CD4-positive, CD25-positive, alpha-beta regulatory T cell (primary cell): ENCODE measurements around the gene USP25. TPM values are rescaled to one million over a fixed set of nuclear protein-coding genes. Genes with fewer than 3 reads are reported as not detected.
A peak's percentile ranks its signal among the peaks of the same experiment; 100 is the strongest.

Source experiments
- ATAC-seq, 2 donors: fragments of 150-1000 bp; cut with Tn5 transposase; one replicate each; pipeline ENCODE4 v1.10.0; 2021; ENCODE audit warnings: low read depth in 2 of 2, moderate number of reproducible peaks in 2 of 2, moderate library complexity in 1 of 2
- DNase-seq, 3 donors: peaks; one replicate each; pipeline versions ENCODE4 v3.0.0 to v3.0.0-alpha.2; 2012 to 2022; ENCODE audit warnings: mixed read lengths in 1 of 3
- H3K27ac ChIP-seq: one replicate; pipeline ENCODE4 v1.7.0; 2013; ENCODE audit warnings: mild to moderate bottlenecking, low read length; ENCODE audit not compliant: insufficient read depth, poor library complexity, severe bottlenecking
- H3K27me3 ChIP-seq: one replicate; pipeline ENCODE4 v1.7.0; 2013; ENCODE audit warnings: low read length; ENCODE audit not compliant: control insufficient read depth, insufficient read depth
- H3K36me3 ChIP-seq: one replicate; pipeline ENCODE4 v1.7.0; 2013; ENCODE audit warnings: mild to moderate bottlenecking, low read length, moderate library complexity; ENCODE audit not compliant: control insufficient read depth, insufficient read depth
- H3K4me1 ChIP-seq: 2 replicates; pipeline ENCODE4 v1.7.0; 2013; ENCODE audit warnings: mild to moderate bottlenecking, low read length; ENCODE audit not compliant: insufficient read depth, control insufficient read depth, poor library complexity, severe bottlenecking
- H3K4me3 ChIP-seq: one replicate; pipeline ENCODE4 v1.7.0; 2013; ENCODE audit warnings: low read depth, mild to moderate bottlenecking, low read length, moderate library complexity
- H3K9me3 ChIP-seq, 2 experiments: 1 replicate in 1 of 2; 2 replicates in 1 of 2; pipeline ENCODE4 v1.7.0; 2013; ENCODE audit warnings: low read length in 2 of 2, mild to moderate bottlenecking in 1 of 2, moderate library complexity in 1 of 2; ENCODE audit not compliant: control insufficient read depth in 2 of 2
- H3K27ac Mint-ChIP-seq, 3 donors: one replicate each; pipeline ENCODE4 v1.8.0; 2020 to 2022; ENCODE audit warnings: mild to moderate bottlenecking in 3 of 3, mixed read lengths in 3 of 3, moderate library complexity in 2 of 3
- H3K27me3 Mint-ChIP-seq: one replicate; pipeline ENCODE4 v1.8.0; 2022; ENCODE audit warnings: mild to moderate bottlenecking, mixed read lengths
- H3K36me3 Mint-ChIP-seq: one replicate; pipeline ENCODE4 v1.8.0; 2020; ENCODE audit warnings: mixed read lengths
- H3K4me1 Mint-ChIP-seq, 4 donors: one replicate each; pipeline ENCODE4 v1.8.0; 2020 to 2022; ENCODE audit warnings: mixed read lengths in 4 of 4, mild to moderate bottlenecking in 1 of 4
- H3K4me3 Mint-ChIP-seq, 4 donors: one replicate each; pipeline ENCODE4 v1.8.0; 2020 to 2022; ENCODE audit warnings: mild to moderate bottlenecking in 4 of 4, mixed read lengths in 4 of 4, moderate library complexity in 3 of 4
- H3K9me3 Mint-ChIP-seq, 7 donors: one replicate each; pipeline ENCODE4 v1.8.0; 2020 to 2022; ENCODE audit warnings: mixed read lengths in 7 of 7, mild to moderate bottlenecking in 3 of 7, moderate library complexity in 2 of 7
- polyA plus RNA-seq, 4 donors: library from polyadenylated mRNA; unstranded; fragments of 300-500 nt; fragmentation: Illumina TruSeq; gene quantifications; one replicate each; pipeline ENCODE4 v1.2.3, GENCODE V29; 2021
- total RNA-seq: library from RNA; stranded (reverse); gene quantifications from one replicate; pipeline ENCODE4 v1.2.3, GENCODE V29; 2022

The USP25 gene
- total and polyA plus RNA-seq, 5 donors from 2014 or later: 6.6 to 64.6 (median 11.2) TPM

GRCh38 chr21:15820327-15820726 is 90.5 kb downstream of the USP25 start:
- H3K27me3 ChIP-seq: no peaks in the 10 kb centered on the region
- Mint-ChIP-seq H3K9me3 (peaks cover 0 to 4% (median 0%) of the 10 kb centered on the region in 7 donors), H3K4me3 (no peak overlapping the region), H3K27ac (peak overlapping the region in 1 of 3 donors; percentile 8), H3K36me3 (peaks cover 52% of the 10 kb centered on the region), H3K27me3 (no peaks in the 10 kb centered on the region), H3K4me1 (peaks cover 32 to 37% (median 34%) of the 10 kb centered on the region in 4 donors)
- H3K9me3 ChIP-seq: peaks cover 0 to 3% of the 10 kb centered on the region in 2 experiments
- no peak overlapping the region for H3K27ac ChIP-seq
- no peak overlapping the region for H3K4me3 ChIP-seq
- DNase-seq: no peak
- H3K36me3 ChIP-seq: peaks cover 28% of the 10 kb centered on the region
- no peak for ATAC-seq
- H3K4me1 ChIP-seq: peaks cover 20% of the 10 kb centered on the region

- H3K4me1 ChIP-seq: peaks cover 20% of the 10 kb centered on the region
- H3K4me3 Mint-ChIP-seq: no peak overlapping the region
- H3K36me3 ChIP-seq: peaks cover 22% of the 10 kb centered on the region
- H3K9me3 Mint-ChIP-seq: peaks cover 0 to 4% (median 0%) of the 10 kb centered on the region in 7 donors
- H3K4me3 ChIP-seq: no peak overlapping the region
- ATAC-seq (no peak), DNase-seq (no peak)
- H3K27ac Mint-ChIP-seq: peak overlapping the region in 1 of 3 donors; percentile 9
- peaks cover 33 to 35% (median 34%) of the 10 kb centered on the region in 4 donors for H3K4me1 Mint-ChIP-seq
- no peak overlapping the region for H3K27ac ChIP-seq
- H3K27me3 ChIP-seq: no peaks in the 10 kb centered on the region
- H3K9me3 ChIP-seq: peaks cover 0 to 3% of the 10 kb centered on the region in 2 experiments
- H3K36me3 Mint-ChIP-seq: peaks cover 49% of the 10 kb centered on the region
- no peaks in the 10 kb centered on the region for H3K27me3 Mint-ChIP-seq
Measured at GRCh38 chr21:15820852-15821379, 91.1 kb downstream of the USP25 start.

- ATAC-seq (peak; percentile 79 to 83), DNase-seq (peak in 2 of 3 donors; percentile 48 to 58)
- no peaks in the 10 kb centered on the region for H3K9me3 Mint-ChIP-seq
- H3K4me3 Mint-ChIP-seq: peak overlapping the region; percentile 8 to 92 (median 70)
- Histone ChIP-seq H3K4me3 (peak overlapping the region; percentile 48), H3K27ac (no peak overlapping the region), H3K27me3 (no peaks in the 10 kb centered on the region), H3K4me1 (peaks cover 20% of the 10 kb centered on the region), H3K36me3 (peaks cover 32% of the 10 kb centered on the region), H3K9me3 (no peaks in the 10 kb centered on the region)
- peaks cover 27 to 39% (median 31%) of the 10 kb centered on the region in 4 donors for H3K4me1 Mint-ChIP-seq
- H3K27ac Mint-ChIP-seq: peak overlapping the region; percentile 27 to 73 (median 61)
- H3K36me3 Mint-ChIP-seq: peaks cover 35% of the 10 kb centered on the region
- no peaks in the 10 kb centered on the region for H3K27me3 Mint-ChIP-seq
Measured at GRCh38 chr21:15823486-15824150, 93.8 kb downstream of the USP25 start.

GRCh38 chr21:15825700-15826099 is 95.9 kb downstream of the USP25 start:
- Histone ChIP-seq H3K36me3 (peaks cover 30% of the 10 kb centered on the region), H3K4me3 (no peak overlapping the region), H3K4me1 (peaks cover 20% of the 10 kb centered on the region), H3K27me3 (no peaks in the 10 kb centered on the region), H3K9me3 (no peaks in the 10 kb centered on the region), H3K27ac (no peak overlapping the region)
- Mint-ChIP-seq H3K27me3 (no peaks in the 10 kb centered on the region), H3K4me1 (peaks cover 21 to 44% (median 29%) of the 10 kb centered on the region in 4 donors), H3K36me3 (peaks cover 34% of the 10 kb centered on the region), H3K4me3 (no peak overlapping the region), H3K9me3 (no peaks in the 10 kb centered on the region), H3K27ac (no peak overlapping the region)
- DNase-seq: no peak
- no peak for ATAC-seq

GRCh38 chr21:15826147-15826780 is 96.5 kb downstream of the USP25 start:
- peaks cover 23 to 43% (median 29%) of the 10 kb centered on the region in 4 donors for H3K4me1 Mint-ChIP-seq
- DNase-seq: peak in 2 of 3 donors; percentile 42 to 68

GRCh38 chr21:15826908-15827601 is 97.3 kb downstream of the USP25 start:
- no peak overlapping the region for H3K4me3 Mint-ChIP-seq
- DNase-seq (no peak), ATAC-seq (no peak)
- peak overlapping the region in 1 of 3 donors; percentile 26 for H3K27ac Mint-ChIP-seq
- Histone ChIP-seq H3K9me3 (no peaks in the 10 kb centered on the region), H3K4me1 (peaks cover 20% of the 10 kb centered on the region), H3K27me3 (no peaks in the 10 kb centered on the region), H3K36me3 (peaks cover 40% of the 10 kb centered on the region), H3K4me3 (no peak overlapping the region), H3K27ac (no peak overlapping the region)
- no peaks in the 10 kb centered on the region for H3K9me3 Mint-ChIP-seq
- H3K27me3 Mint-ChIP-seq: no peaks in the 10 kb centered on the region
- H3K36me3 Mint-ChIP-seq: peaks cover 38% of the 10 kb centered on the region
- H3K4me1 Mint-ChIP-seq: peaks cover 18 to 38% (median 27%) of the 10 kb centered on the region in 4 donors

More at GRCh38 chr21:15826147-15826780, 96.5 kb downstream of the USP25 start:
- no peak overlapping the region for H3K27ac Mint-ChIP-seq
- Histone ChIP-seq H3K4me1 (peaks cover 20% of the 10 kb centered on the region), H3K9me3 (no peaks in the 10 kb centered on the region), H3K36me3 (peaks cover 32% of the 10 kb centered on the region), H3K4me3 (no peak overlapping the region), H3K27me3 (no peaks in the 10 kb centered on the region), H3K27ac (no peak overlapping the region)
- peak; percentile 44 to 49 for ATAC-seq
- no peak overlapping the region for H3K4me3 Mint-ChIP-seq
- no peaks in the 10 kb centered on the region for H3K9me3 Mint-ChIP-seq
- H3K27me3 Mint-ChIP-seq: no peaks in the 10 kb centered on the region
- H3K36me3 Mint-ChIP-seq: peaks cover 38% of the 10 kb centered on the region

GRCh38 chr21:15831497-15831896 is 101.7 kb downstream of the USP25 start:
- DNase-seq (no peak), ATAC-seq (no peak)
- Mint-ChIP-seq H3K27me3 (no peaks in the 10 kb centered on the region), H3K27ac (no peak overlapping the region), H3K4me1 (peaks cover 5 to 28% (median 9%) of the 10 kb centered on the region in 4 donors), H3K9me3 (no peaks in the 10 kb centered on the region), H3K36me3 (peaks cover 30% of the 10 kb centered on the region), H3K4me3 (no peak overlapping the region)
- Histone ChIP-seq H3K36me3 (peaks cover 66% of the 10 kb centered on the region), H3K4me1 (no peaks in the 10 kb centered on the region), H3K27ac (no peak overlapping the region), H3K27me3 (no peaks in the 10 kb centered on the region), H3K9me3 (no peaks in the 10 kb centered on the region), H3K4me3 (no peak overlapping the region)
